Testis (tissue), 3 donors: ENCODE results near the gene ZNF654. TPM values are rescaled to one million over a fixed set of nuclear protein-coding genes. Genes with fewer than 3 reads are reported as not detected.

Experiments used
- DNase-seq: peaks from one replicate; pipeline ENCODE4 v3.0.0-alpha.2; 2019
- H3K27ac ChIP-seq, 2 donors: fragments of 200-600 bp; sonication (generic); one replicate each; pipeline ENCODE4 v1.5.1; 2019
- H3K27me3 ChIP-seq: fragments of 200-600 bp; sonication (generic); one replicate; pipeline ENCODE4 v1.5.1; 2019
- H3K36me3 ChIP-seq: fragments of 200-600 bp; sonication (generic); one replicate; pipeline ENCODE4 v1.5.1; 2017; ENCODE audit warnings: low read depth; ENCODE audit errors: missing control alignments
- H3K4me1 ChIP-seq: fragments of 200-600 bp; sonication (generic); one replicate; pipeline ENCODE4 v1.5.1; 2019
- H3K4me3 ChIP-seq, 2 donors: fragments of 200-600 bp; sonication (generic); one replicate each; pipeline ENCODE4 v1.5.1; 2017 to 2019
- H3K9me3 ChIP-seq: fragments of 200-600 bp; sonication (generic); one replicate; pipeline ENCODE4 v1.5.1; 2017
- CTCF ChIP-seq, 3 experiments: fragments of 450-650 bp in 2 of 3; fragments of 200-600 bp in 1 of 3; sonication (generic) in 1 of 3; IDR thresholded peaks; one replicate each; pipeline ENCODE4 v1.5.1; 2016 to 2019; ENCODE audit warnings: antibody characterized with exemption in 3 of 3, mild to moderate bottlenecking in 2 of 3, moderate library complexity in 1 of 3
- POLR2A ChIP-seq: fragments of 450-650 bp; IDR thresholded peaks from one replicate; pipeline ENCODE4 v1.6.1; 2017; ENCODE audit warnings: antibody characterized with exemption, mild to moderate bottlenecking, moderate library complexity
- WGBS, 2 donors: methylation state at CpG; one replicate each; pipeline ENCODE4 v1.1.5; 2018; 5-methylcytosine and 5-hydroxymethylcytosine counted together
- intact Hi-C: fragments of 100-400 bp; cut with DNase I; formaldehyde crosslinking; loops from one replicate; pipeline ENCODE4 v1.15.1; 2023; ENCODE audit warnings: low total_unique reads
- polyA plus RNA-seq: library from polyadenylated mRNA; stranded (reverse); fragments of 350-450 nt; fragmentation: Illumina TruSeq; extraction: RNeasy Lipid Tissue Mini Kit (QIAGEN cat#74804); gene quantifications from one replicate; pipeline ENCODE4 v1.2.3, GENCODE V29; 2014; ENCODE audit warnings: low read depth, low replicate concordance; ENCODE audit not compliant: insufficient read depth
- total RNA-seq, 2 donors: library from RNA; depleted of rRNA; stranded (reverse); fragments of >200 nt; gene quantifications; one replicate each; pipeline ENCODE4 v1.2.3, GENCODE V29; 2016

ZNF654 gene
- total and polyA plus RNA-seq, 3 donors from 2014 or later, result 11.3 to 19.6 (median 17.0) TPM

GRCh38 chr3:88033079-88033478 lies 26.0 kb upstream of the ZNF654 start:
- Histone ChIP-seq H3K27me3 (no peaks in the 10 kb centered on the region), H3K9me3 (no peaks in the 10 kb centered on the region), H3K4me1 (no peaks in the 10 kb centered on the region), H3K36me3 (no peaks in the 10 kb centered on the region), H3K27ac (no peak overlapping the region), H3K4me3 (no peak overlapping the region)
- no peak for DNase-seq
- intact Hi-C loops, result no loop called here
- 90 to 94% methylated on average over 2 of the region's 2 CpGs for WGBS, 2 donors
- TF ChIP-seq POLR2A, result no peak
- no peak for TF ChIP-seq CTCF (IDR thresholded peaks at IDR 0.05)

GRCh38 chr3:88033808-88034207 lies 25.2 kb upstream of the ZNF654 start:
- intact Hi-C loops, result no loop called here
- TF ChIP-seq CTCF (IDR thresholded peaks at IDR 0.05), result no peak
- TF ChIP-seq POLR2A, result no peak
- H3K27me3 ChIP-seq, result no peaks in the 10 kb centered on the region
- no peak for DNase-seq
- no peak overlapping the region for H3K27ac ChIP-seq
- H3K9me3 ChIP-seq, result no peaks in the 10 kb centered on the region
- no peak overlapping the region for H3K4me3 ChIP-seq
- no peaks in the 10 kb centered on the region for H3K4me1 ChIP-seq
- H3K36me3 ChIP-seq, result no peaks in the 10 kb centered on the region
- WGBS, 2 donors, result 41 to 64% methylated on average over 2 of the region's 2 CpGs

GRCh38 chr3:88034491-88035275 lies 24.4 kb upstream of the ZNF654 start:
- Histone ChIP-seq H3K36me3 (no peaks in the 10 kb centered on the region), H3K27ac (no peak overlapping the region), H3K4me3 (no peak overlapping the region), H3K27me3 (no peaks in the 10 kb centered on the region), H3K4me1 (no peaks in the 10 kb centered on the region), H3K9me3 (no peaks in the 10 kb centered on the region)
- TF ChIP-seq POLR2A (no peak), CTCF (IDR thresholded peaks at IDR 0.05) (no peak)
- no peak for DNase-seq
- intact Hi-C loops, result no loop called here
- WGBS, 2 donors, result 89 to 90% methylated on average over 8 of the region's 8 CpGs

GRCh38 chr3:88036221-88036620 lies 22.8 kb upstream of the ZNF654 start:
- Histone ChIP-seq H3K4me3 (no peak overlapping the region), H3K27me3 (no peaks in the 10 kb centered on the region), H3K27ac (no peak overlapping the region), H3K36me3 (no peaks in the 10 kb centered on the region), H3K4me1 (no peaks in the 10 kb centered on the region), H3K9me3 (no peaks in the 10 kb centered on the region)
- WGBS, 2 donors, result 66 to 72% methylated on average over 5 of the region's 5 CpGs
- intact Hi-C loops, result no loop called here
- TF ChIP-seq POLR2A (no peak), CTCF (IDR thresholded peaks at IDR 0.05) (no peak)
- DNase-seq, result no peak

- TF ChIP-seq POLR2A (no peak), CTCF (IDR thresholded peaks at IDR 0.05) (no peak)
- 41 to 44% methylated on average over 2 of the region's 2 CpGs for WGBS, 2 donors
- Histone ChIP-seq H3K36me3 (no peaks in the 10 kb centered on the region), H3K4me3 (no peak overlapping the region), H3K4me1 (no peaks in the 10 kb centered on the region), H3K27me3 (no peaks in the 10 kb centered on the region), H3K9me3 (no peaks in the 10 kb centered on the region), H3K27ac (no peak overlapping the region)
- no peak for DNase-seq
- intact Hi-C loops, result no loop called here
These were observed 20.5 kb upstream of the ZNF654 start for GRCh38 chr3:88038566-88038965.
